Thymus (tissue), 11 donors: Measurements from ENCODE around the gene NSUN6. TPM values are rescaled to one million over a fixed set of nuclear protein-coding genes. Genes with fewer than 3 reads are reported as not detected.
"Not testable (repeated sequence)": the region's sequence is repeated elsewhere in the genome, so short reads cannot be mapped to it uniquely, and the experiment has no call there.

Source experiments
- DNase-seq, 9 donors: peaks; one replicate each; pipeline ENCODE4 v3.0.0-alpha.2; 2013; ENCODE audit warnings: low spot score in 9 of 9, low read depth in 6 of 9, missing footprints in 1 of 9
- H3K27ac ChIP-seq, 2 donors: one replicate each; pipeline ENCODE4 v1.5.1; 2013; ENCODE audit warnings: control low read depth in 1 of 2, low read depth in 1 of 2, low read length in 1 of 2, mild to moderate bottlenecking in 1 of 2, moderate library complexity in 1 of 2
- H3K27me3 ChIP-seq, 2 donors: one replicate each; pipeline ENCODE4 v1.5.1; 2013; ENCODE audit warnings: low read length in 1 of 2; ENCODE audit not compliant: control insufficient read depth in 2 of 2, insufficient read depth in 1 of 2
- H3K36me3 ChIP-seq, 2 donors: one replicate each; pipeline ENCODE4 v1.5.1; 2013; ENCODE audit warnings: low read length in 1 of 2, mild to moderate bottlenecking in 1 of 2, moderate library complexity in 1 of 2; ENCODE audit not compliant: control insufficient read depth in 2 of 2, insufficient read depth in 2 of 2
- H3K4me1 ChIP-seq, 2 donors: one replicate each; pipeline ENCODE4 v1.5.1; 2013; ENCODE audit warnings: low read length in 2 of 2; ENCODE audit not compliant: control insufficient read depth in 2 of 2, insufficient read depth in 2 of 2
- H3K4me3 ChIP-seq, 2 donors: one replicate each; pipeline ENCODE4 v1.5.1; 2013; ENCODE audit warnings: low read length in 2 of 2, control low read depth in 1 of 2, mild to moderate bottlenecking in 1 of 2
- H3K9me3 ChIP-seq, 2 donors: one replicate each; pipeline ENCODE4 v1.5.1; 2013; ENCODE audit warnings: low read length in 1 of 2, mild to moderate bottlenecking in 1 of 2; ENCODE audit not compliant: control insufficient read depth in 2 of 2, insufficient read depth in 1 of 2
- WGBS: extraction: QIAGEN DNeasy Blood & Tissue Kit; methylation state at CpG from one replicate; pipeline ENCODE4 v1.1.7; 2013; 5-methylcytosine and 5-hydroxymethylcytosine counted together
- polyA plus RNA-seq: library from polyadenylated mRNA; stranded (reverse); fragments of 200-250 nt; gene quantifications from one replicate; pipeline ENCODE4 v1.2.3, GENCODE V29; 2013
- total RNA-seq: library from RNA; stranded (reverse); fragments of 120-200 nt; gene quantifications from one replicate; pipeline ENCODE4 v1.2.4, GENCODE V29; 2013
- donor health status: healthy.

NSUN6 gene
- total and polyA plus RNA-seq, 2 donors = 18.9 to 24.6 TPM

- Histone ChIP-seq H3K4me1 (no peaks in the 10 kb centered on the region), H3K27ac (no peak overlapping the region), H3K9me3 (no peaks in the 10 kb centered on the region), H3K27me3 (no peaks in the 10 kb centered on the region), H3K36me3 (peaks cover 0 to 10% of the 10 kb centered on the region in 2 donors), H3K4me3 (no peak overlapping the region)
- 95% methylated on average over 4 of the region's 4 CpGs for WGBS
- DNase-seq = no peak
Observed at GRCh38 chr10:18606051-18606695, 45.2 kb downstream of the NSUN6 start.

- peak overlapping the region in 1 of 2 donors; percentile 12 for H3K27ac ChIP-seq
- WGBS = 92% methylated on average over 2 of the region's 2 CpGs
- no peak for DNase-seq
- no peaks in the 10 kb centered on the region for H3K9me3 ChIP-seq
- H3K4me3 ChIP-seq = no peak overlapping the region
- H3K36me3 ChIP-seq = peaks cover 0 to 3% of the 10 kb centered on the region in 2 donors
- no peaks in the 10 kb centered on the region for H3K27me3 ChIP-seq
- H3K4me1 ChIP-seq = no peaks in the 10 kb centered on the region
Observed at GRCh38 chr10:18601321-18601720, 50.1 kb downstream of the NSUN6 start.

- DNase-seq = no peak
- 99% methylated on average over 3 of the region's 3 CpGs for WGBS
- peaks cover 3 to 6% of the 10 kb centered on the region in 2 donors for H3K36me3 ChIP-seq
- H3K9me3 ChIP-seq = no peaks in the 10 kb centered on the region
- H3K27ac ChIP-seq = no peak overlapping the region
- no peak overlapping the region for H3K4me3 ChIP-seq
- H3K27me3 ChIP-seq = no peaks in the 10 kb centered on the region
- no peaks in the 10 kb centered on the region for H3K4me1 ChIP-seq
Observed at GRCh38 chr10:18599392-18599791, 52.0 kb downstream of the NSUN6 start.

GRCh38 chr10:18594574-18595156 is 56.7 kb downstream of the NSUN6 start:
- no peak overlapping the region for H3K27ac ChIP-seq
- H3K27me3 ChIP-seq = no peaks in the 10 kb centered on the region
- peaks cover 3 to 6% of the 10 kb centered on the region in 2 donors for H3K36me3 ChIP-seq
- H3K4me1 ChIP-seq = no peaks in the 10 kb centered on the region
- no peak for DNase-seq
- no peaks in the 10 kb centered on the region for H3K9me3 ChIP-seq
- WGBS = 98% methylated on average over 6 of the region's 6 CpGs
- H3K4me3 ChIP-seq = no peak overlapping the region

- WGBS = 100% methylated on average over 1 of the region's 1 CpG
Observed at GRCh38 chr10:18591141-18591540, 60.2 kb downstream of the NSUN6 start.

GRCh38 chr10:18586637-18587036 is 64.8 kb downstream of the NSUN6 start:
- H3K36me3 ChIP-seq = peaks cover 15 to 28% of the 10 kb centered on the region in 2 donors
- over 99% methylated on average over 10 of the region's 10 CpGs for WGBS
- not testable (repeated sequence) for H3K4me1 ChIP-seq, H3K27ac ChIP-seq, H3K4me3 ChIP-seq, H3K9me3 ChIP-seq, H3K27me3 ChIP-seq, DNase-seq

More at GRCh38 chr10:18591141-18591540, 60.2 kb downstream of the NSUN6 start:
- H3K36me3 ChIP-seq = peaks cover 18 to 25% of the 10 kb centered on the region in 2 donors
- not testable (repeated sequence) for DNase-seq, H3K27me3 ChIP-seq, H3K27ac ChIP-seq, H3K9me3 ChIP-seq, H3K4me3 ChIP-seq, H3K4me1 ChIP-seq

GRCh38 chr10:18583575-18584270 is 67.7 kb downstream of the NSUN6 start:
- Histone ChIP-seq H3K9me3 (peaks cover 0 to 5% of the 10 kb centered on the region in 2 donors), H3K4me1 (peaks cover 0 to 7% of the 10 kb centered on the region in 2 donors), H3K36me3 (peaks cover 23 to 33% of the 10 kb centered on the region in 2 donors), H3K4me3 (no peak overlapping the region), H3K27ac (no peak overlapping the region), H3K27me3 (no peaks in the 10 kb centered on the region)
- WGBS = 97% methylated on average over 5 of the region's 5 CpGs
- DNase-seq = peak in 1 of 9 donors; percentile 15

- Histone ChIP-seq H3K4me3 (no peak overlapping the region), H3K27ac (no peak overlapping the region), H3K36me3 (peaks cover 23 to 30% of the 10 kb centered on the region in 2 donors), H3K27me3 (no peaks in the 10 kb centered on the region), H3K4me1 (peaks cover 0 to 7% of the 10 kb centered on the region in 2 donors), H3K9me3 (peaks cover 0 to 12% of the 10 kb centered on the region in 2 donors)
- WGBS = 26% methylated on average over 3 of the region's 3 CpGs
- peak in 2 of 9 donors; percentile 1 to 34 for DNase-seq
Observed at GRCh38 chr10:18582803-18583202, 68.6 kb downstream of the NSUN6 start.
